ENCODE results near the gene PTPRN2.

- TF ChIP-seq CTCF (IDR thresholded peaks at IDR 0.05) (no peak), POLR2A (IDR thresholded peaks at IDR 0.05) (no peak)
Measured at GRCh38 chr7:157757776-157758467, 829.7 kb downstream of the PTPRN2 start.
